OCI-LY3 (cell line): ENCODE results near the gene TUBA4A.

Experiments used
- H2AFZ ChIP-seq: fragments of 200-600, 300-600 bp; shearing (Covaris generic); 2 replicates; pipeline ENCODE4 v1.6.0; 2014; ENCODE audit warnings: antibody characterized with exemption, low read depth, low read length
- H3K27ac ChIP-seq: fragments of 200-600, 300-600 bp; sonication (generic); 2 replicates; pipeline ENCODE4 v1.5.1; 2014; ENCODE audit warnings: mild to moderate bottlenecking, low read length, moderate library complexity, mixed read lengths
- H3K27me3 ChIP-seq: fragments of 200-600, 300-600 bp; sonication (generic); 2 replicates; pipeline ENCODE4 v1.6.1; 2014; ENCODE audit warnings: low read depth, low read length, mixed read lengths
- H3K36me3 ChIP-seq: fragments of 200-600, 300-600 bp; sonication (generic); replicated peaks from 2 replicates; pipeline ENCODE3; 2014; ENCODE audit warnings: low read depth, low read length, mixed read lengths
- H3K4me1 ChIP-seq: fragments of 300-600, 200-600 bp; sonication (generic); 2 replicates; pipeline ENCODE4 v1.6.1; 2014; ENCODE audit warnings: low read length, mixed read lengths
- H3K4me2 ChIP-seq: fragments of 200-600, 300-600 bp; sonication (generic); 2 replicates; pipeline ENCODE4 v1.6.1; 2014; ENCODE audit warnings: low read length, mixed read lengths
- H3K4me3 ChIP-seq: fragments of 300-600, 200-600 bp; sonication (generic); 2 replicates; pipeline ENCODE4 v1.5.1; 2014; ENCODE audit warnings: antibody characterized with exemption, mild to moderate bottlenecking, low read length, moderate library complexity
- H3K79me2 ChIP-seq: fragments of 300-600, 200-600 bp; shearing (Covaris generic); 2 replicates; pipeline ENCODE4 v1.6.1; 2014; ENCODE audit warnings: mild to moderate bottlenecking, low read length, mixed read lengths
- H3K9ac ChIP-seq: fragments of 300-600, 200-600 bp; shearing (Covaris generic); 2 replicates; pipeline ENCODE4 v1.6.0; 2014; ENCODE audit warnings: mild to moderate bottlenecking, low read length, moderate library complexity
- H3K9me3 ChIP-seq: fragments of 200-600, 300-600 bp; shearing (Covaris generic); 2 replicates; pipeline ENCODE4 v1.6.1; 2014; ENCODE audit warnings: low read length, mixed read lengths; ENCODE audit not compliant: insufficient read depth
- H4K20me1 ChIP-seq: fragments of 200-600, 300-600 bp; sonication (generic); 2 replicates; pipeline ENCODE4 v1.6.1; 2016; ENCODE audit warnings: low read length, mixed read lengths; ENCODE audit not compliant: insufficient read depth
- EZH2phosphoT487 ChIP-seq: fragments of 200-600 bp; shearing (Covaris generic); IDR thresholded peaks from 2 replicates; pipeline ENCODE4 v1.6.1; 2018; ENCODE audit warnings: antibody characterized with exemption, mixed run types, low read depth
- TF ChIP-seq, protein P1 (sequence below): fragments of 200-600, 300-600 bp; sonication (generic); IDR thresholded peaks from 2 replicates; pipeline ENCODE4 v1.5.1; 2014; ENCODE audit warnings: antibody characterized with exemption, low read length, low read depth

TUBA4A gene

DNA sequence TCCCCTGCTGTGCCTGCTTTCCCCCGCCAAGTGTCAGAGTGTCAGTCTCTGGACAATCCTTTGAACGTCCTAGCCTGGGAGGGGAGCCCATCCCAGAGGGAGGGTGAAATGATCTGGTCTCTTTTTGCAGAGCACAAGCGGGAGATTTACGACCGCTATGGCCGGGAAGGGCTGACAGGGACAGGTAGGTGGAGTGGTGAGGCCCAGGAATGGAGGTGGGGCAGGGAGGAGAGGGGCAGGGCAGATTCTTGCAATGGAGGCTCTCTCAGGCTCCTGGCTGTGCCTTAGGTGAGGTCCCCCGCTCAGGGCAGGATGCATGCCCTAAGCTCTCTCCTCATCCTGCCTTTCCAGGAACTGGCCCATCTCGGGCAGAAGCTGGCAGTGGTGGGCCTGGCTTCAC lies 27.9 kb upstream of the TUBA4A start:
- H3K9ac ChIP-seq, result no peak overlapping the region
- TF ChIP-seq EZH2phosphoT487, result no peak
- TF ChIP-seq, protein P1, sequence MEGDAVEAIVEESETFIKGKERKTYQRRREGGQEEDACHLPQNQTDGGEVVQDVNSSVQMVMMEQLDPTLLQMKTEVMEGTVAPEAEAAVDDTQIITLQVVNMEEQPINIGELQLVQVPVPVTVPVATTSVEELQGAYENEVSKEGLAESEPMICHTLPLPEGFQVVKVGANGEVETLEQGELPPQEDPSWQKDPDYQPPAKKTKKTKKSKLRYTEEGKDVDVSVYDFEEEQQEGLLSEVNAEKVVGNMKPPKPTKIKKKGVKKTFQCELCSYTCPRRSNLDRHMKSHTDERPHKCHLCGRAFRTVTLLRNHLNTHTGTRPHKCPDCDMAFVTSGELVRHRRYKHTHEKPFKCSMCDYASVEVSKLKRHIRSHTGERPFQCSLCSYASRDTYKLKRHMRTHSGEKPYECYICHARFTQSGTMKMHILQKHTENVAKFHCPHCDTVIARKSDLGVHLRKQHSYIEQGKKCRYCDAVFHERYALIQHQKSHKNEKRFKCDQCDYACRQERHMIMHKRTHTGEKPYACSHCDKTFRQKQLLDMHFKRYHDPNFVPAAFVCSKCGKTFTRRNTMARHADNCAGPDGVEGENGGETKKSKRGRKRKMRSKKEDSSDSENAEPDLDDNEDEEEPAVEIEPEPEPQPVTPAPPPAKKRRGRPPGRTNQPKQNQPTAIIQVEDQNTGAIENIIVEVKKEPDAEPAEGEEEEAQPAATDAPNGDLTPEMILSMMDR, result no peak
- H3K4me2 ChIP-seq, result no peak overlapping the region
- H3K9me3 ChIP-seq, result no peaks in the 10 kb centered on the region
- H4K20me1 ChIP-seq, result no peaks in the 10 kb centered on the region
- H3K4me3 ChIP-seq, result no peak overlapping the region
- H3K27ac ChIP-seq, result no peak overlapping the region
- peaks cover 3% of the 10 kb centered on the region for H3K36me3 ChIP-seq
- no peaks in the 10 kb centered on the region for H3K79me2 ChIP-seq
- no peak overlapping the region for H2AFZ ChIP-seq
- H3K27me3 ChIP-seq, result no peaks in the 10 kb centered on the region
- H3K4me1 ChIP-seq, result peaks cover 11% of the 10 kb centered on the region

DNA sequence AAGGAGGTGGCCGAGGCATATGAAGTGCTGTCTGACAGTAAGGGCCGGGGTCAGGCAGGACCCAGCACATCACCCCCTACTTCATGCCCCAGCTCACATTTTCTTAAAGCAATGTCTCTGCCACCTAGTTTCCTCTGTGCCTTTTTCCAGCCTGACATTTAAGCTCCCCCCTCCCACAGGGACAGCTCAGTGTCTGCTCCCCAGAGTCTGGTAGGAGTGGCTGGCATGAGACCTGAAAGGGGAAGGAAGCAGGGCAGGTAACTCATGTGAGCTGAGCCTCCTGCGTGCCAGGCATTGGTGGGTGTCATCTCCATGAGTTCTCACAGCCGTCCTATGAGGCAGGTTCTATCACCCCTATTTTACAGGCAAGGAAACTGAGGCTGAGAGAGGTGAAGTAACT lies 26.9 kb upstream of the TUBA4A start:
- H3K4me1 ChIP-seq, result peaks cover 11% of the 10 kb centered on the region
- no peak overlapping the region for H3K9ac ChIP-seq
- peaks cover 3% of the 10 kb centered on the region for H3K36me3 ChIP-seq

DNA sequence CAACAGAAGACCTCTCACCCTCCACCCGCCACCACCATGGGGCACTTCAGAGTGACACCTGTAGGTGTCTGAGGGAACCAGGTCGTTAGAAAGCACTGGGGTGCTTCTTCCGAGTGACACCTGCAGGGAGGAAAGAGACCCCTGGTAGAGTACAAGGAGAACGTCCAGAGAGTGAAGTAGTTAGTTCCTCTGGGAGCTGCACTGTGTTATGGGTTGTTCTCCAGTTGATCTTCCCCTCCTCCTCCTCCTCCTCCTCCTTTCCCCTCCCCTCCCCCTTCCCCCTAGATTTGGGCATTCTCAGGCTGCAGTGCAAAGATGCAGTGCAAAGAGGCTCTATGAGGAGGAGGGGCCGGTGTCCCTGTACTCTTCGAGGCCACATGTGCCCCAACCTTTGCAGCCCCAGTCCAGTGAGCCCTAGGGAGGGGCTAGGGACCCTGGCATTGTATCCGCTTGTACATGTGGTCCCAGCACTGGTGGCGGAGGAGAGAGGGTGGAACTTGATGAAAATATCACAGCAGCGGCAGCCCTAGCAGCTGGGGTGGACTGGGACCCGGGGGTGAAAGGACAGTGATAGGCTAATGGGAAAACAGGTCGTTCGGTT lies 26.3 kb upstream of the TUBA4A start:
- peak overlapping the region; percentile 90 for H3K4me3 ChIP-seq
- no peak overlapping the region for H3K27ac ChIP-seq
- H3K79me2 ChIP-seq, result no peaks in the 10 kb centered on the region
- H2AFZ ChIP-seq, result 0 out of 2 replicates have a peak overlapping the region, but pooled peaks have one; percentile 53
- H3K9ac ChIP-seq, result peak overlapping the region; percentile 88
- no peak for TF ChIP-seq EZH2phosphoT487
- TF ChIP-seq, protein P1, result peak; percentile 31; the same call in 1 of the 2 replicates
- H3K27me3 ChIP-seq, result no peaks in the 10 kb centered on the region
- no peaks in the 10 kb centered on the region for H4K20me1 ChIP-seq
- H3K9me3 ChIP-seq, result no peaks in the 10 kb centered on the region
- H3K4me1 ChIP-seq, result peaks cover 11% of the 10 kb centered on the region
- peak overlapping the region; percentile 94 for H3K4me2 ChIP-seq
- H3K36me3 ChIP-seq, result peaks cover 3% of the 10 kb centered on the region

More for the DNA sequence above, 26.9 kb upstream of the TUBA4A start:
- Histone ChIP-seq H4K20me1 (no peaks in the 10 kb centered on the region), H3K4me3 (no peak overlapping the region), H2AFZ (no peak overlapping the region), H3K27ac (no peak overlapping the region), H3K27me3 (no peaks in the 10 kb centered on the region), H3K79me2 (no peaks in the 10 kb centered on the region), H3K4me2 (no peak overlapping the region), H3K9me3 (no peaks in the 10 kb centered on the region)
- TF ChIP-seq EZH2phosphoT487, result no peak
- TF ChIP-seq, protein P1, result no peak

DNA sequence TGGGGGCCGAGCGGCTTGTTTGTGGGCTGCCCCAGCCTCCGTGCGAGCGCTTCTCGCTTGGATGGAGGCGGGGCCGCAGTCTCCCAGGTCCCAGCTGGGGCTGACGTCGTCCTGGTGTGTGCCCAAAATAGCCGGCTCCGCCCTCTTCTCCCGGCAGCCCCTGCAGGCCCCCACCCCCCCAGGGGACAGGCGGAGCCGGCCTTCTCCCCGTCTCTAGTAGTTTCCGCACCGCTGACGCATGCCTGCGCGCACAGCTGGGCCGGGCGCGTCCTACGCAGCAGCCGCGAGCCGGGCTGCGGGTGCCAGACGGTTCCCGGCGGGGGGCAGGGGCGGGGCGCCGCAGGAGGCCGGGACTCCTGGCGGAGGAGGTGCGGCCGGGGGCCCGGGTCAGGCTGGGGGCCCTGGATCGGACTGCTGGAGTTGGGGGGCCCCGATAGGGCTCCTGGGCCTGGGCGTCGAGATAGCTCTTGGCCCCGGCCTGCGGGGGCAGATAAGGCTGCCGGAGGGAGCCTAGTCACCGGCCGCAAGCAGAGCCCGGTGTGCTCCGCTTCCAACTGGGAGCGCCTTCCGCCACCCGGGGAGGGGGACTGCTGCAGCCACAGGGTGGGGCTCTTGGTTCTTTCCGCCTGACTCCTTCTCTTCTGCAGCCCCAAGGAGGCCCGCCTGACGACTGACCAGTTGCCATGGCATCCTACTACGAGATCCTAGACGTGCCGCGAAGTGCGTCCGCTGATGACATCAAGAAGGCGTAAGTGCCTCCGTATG lies 25.6 kb upstream of the TUBA4A start, which contains the start of gene DNAJB2:
TSS of gene DNAJB2 (plus strand) at position 216 of the 765 bp plus-strand sequence. CDS start at position 684, 468 bp downstream.
- Histone ChIP-seq H3K9ac (peak within 1 kb of the TSS; percentile 88), H4K20me1 (no peaks in the 10 kb centered on the region), H2AFZ (peak within 1 kb of the TSS; percentile 82), H3K4me1 (peaks cover 11% of the 10 kb centered on the region), H3K27ac (peak within 1 kb of the TSS; percentile 90), H3K4me3 (peak within 1 kb of the TSS; percentile 90), H3K36me3 (peaks cover 3% of the 10 kb centered on the region), H3K4me2 (peak within 1 kb of the TSS; percentile 96), H3K9me3 (no peaks in the 10 kb centered on the region), H3K79me2 (no peaks in the 10 kb centered on the region), H3K27me3 (no peaks in the 10 kb centered on the region)
- TF ChIP-seq, protein P1, result no peak
- TF ChIP-seq EZH2phosphoT487, result no peak
